GM18520 (cell line): ENCODE data around the gene SMAD2.

Experiments
- ATAC-seq: cut with Tn5 transposase; IDR thresholded peaks from one replicate; pipeline ENCODE4 v1.9.1; 2021; ENCODE audit not compliant: unreplicated experiment

SMAD2 gene

GRCh38 chr18:47898696-47899095 lies 31.8 kb downstream of the SMAD2 start:
- ATAC-seq: no peak

- no peak for ATAC-seq
Observed at GRCh38 chr18:47898055-47898454, 32.4 kb downstream of the SMAD2 start.

DNA sequence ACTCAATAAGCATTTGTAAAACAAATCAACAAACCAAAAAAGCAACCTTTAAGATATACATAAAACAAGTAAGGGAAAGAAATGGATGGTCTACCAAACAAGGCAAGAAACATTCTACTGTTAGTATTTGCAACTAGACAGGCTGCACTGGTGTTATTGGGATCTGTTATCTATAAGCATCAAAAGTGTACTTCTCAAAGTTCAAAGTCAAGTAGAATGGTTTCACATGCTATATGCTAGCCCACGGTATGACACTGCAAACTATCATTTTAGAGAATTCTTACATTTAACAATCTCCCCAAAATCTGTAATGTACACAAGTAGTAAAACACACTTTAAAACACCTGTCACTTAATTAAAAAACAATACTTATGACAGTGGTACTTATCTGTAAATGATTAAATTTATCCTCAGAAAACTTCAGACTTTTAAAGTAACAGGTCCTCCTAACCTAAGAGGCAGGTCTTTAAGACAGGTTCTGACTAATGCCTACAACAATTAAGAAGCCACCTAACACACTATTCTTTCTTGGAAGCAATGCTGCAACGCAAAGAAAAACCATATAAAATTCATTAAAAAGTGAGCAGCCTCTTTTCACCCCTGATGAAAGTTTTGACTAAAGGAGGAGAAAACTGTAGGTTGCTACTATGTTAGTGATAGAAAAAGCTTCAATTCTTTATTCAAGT lies 34.8 kb downstream of the SMAD2 start:
- no peak for ATAC-seq

DNA sequence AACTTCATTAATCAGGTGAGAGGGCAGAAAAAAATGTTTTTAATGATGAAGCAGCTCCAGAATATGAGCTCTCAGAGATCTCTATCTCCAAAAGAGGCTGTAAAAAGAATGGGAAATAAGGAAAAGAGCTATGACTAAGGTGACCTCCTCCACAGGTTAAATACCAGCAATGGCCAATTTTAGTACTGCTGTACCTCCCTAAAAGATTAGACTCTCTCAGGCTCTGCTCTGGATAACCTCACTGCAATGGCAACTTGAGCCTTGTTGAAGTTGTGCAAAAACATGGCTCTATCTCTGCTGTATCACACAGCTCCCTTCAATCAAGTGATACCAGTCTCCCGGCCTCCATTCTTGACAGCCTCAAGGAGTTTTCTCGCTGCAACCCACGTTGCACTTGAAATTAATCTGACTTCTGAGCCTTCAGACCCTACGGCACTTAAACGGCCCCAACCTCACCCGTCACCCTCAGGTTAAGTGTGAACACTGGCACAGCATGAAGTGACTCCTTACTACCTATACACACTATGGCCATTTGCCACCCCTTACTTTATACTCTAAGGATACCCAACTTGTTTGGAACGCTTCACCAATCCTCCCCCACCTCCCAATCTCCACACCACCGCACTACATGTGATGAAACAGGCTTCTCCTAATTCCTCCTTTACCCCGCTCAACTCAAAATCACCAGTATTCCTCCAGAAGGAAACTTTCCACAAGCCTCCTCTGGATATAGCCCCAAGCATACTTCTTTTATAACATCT lies 36.3 kb downstream of the SMAD2 start:
- ATAC-seq: no peak

- ATAC-seq: no peak
Observed at GRCh38 chr18:47893047-47893446, 37.4 kb downstream of the SMAD2 start.

DNA sequence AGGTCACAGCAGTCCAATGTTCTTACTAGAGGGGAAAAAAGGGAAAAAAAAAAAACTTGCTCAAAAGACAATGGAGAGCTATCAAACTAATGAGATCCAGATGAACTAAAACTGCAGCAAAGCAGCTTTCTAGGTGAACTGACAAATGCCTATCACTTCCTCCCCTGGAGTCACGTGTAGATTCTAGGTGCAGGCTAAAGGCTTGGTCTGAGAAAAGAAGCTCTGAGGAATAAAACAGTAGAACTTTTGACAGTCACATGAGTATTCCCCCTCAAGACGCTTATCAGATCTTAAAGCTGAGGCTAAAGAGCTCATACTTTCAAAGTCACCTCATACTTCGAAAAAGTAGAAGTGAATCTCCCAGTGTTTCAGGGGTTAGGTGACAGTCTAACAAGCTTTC lies 42.3 kb downstream of the SMAD2 start:
- no peak for ATAC-seq

- no peak for ATAC-seq
Observed at GRCh38 chr18:47887227-47887626, 43.2 kb downstream of the SMAD2 start.

GRCh38 chr18:47883771-47884413 lies 46.6 kb downstream of the SMAD2 start:
- no peak for ATAC-seq

DNA sequence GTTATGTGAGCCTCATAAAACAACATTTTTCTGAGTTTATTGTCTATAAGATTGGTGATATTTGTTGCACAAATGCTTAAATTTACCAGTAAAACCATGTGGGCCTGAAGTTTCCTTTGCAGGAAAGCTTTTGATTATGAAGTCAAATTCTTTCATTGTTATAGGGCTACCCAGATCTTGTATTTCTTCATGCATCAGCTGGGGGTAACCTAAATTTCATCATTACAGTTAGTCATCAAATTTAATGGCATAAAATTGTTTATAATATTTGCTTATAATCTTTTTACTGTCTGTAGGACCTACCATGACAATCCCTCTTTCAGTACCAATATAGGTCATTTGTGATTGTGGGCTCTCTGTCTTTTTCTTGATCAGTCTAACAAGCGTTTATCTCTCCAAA lies 47.8 kb downstream of the SMAD2 start:
- no peak for ATAC-seq

DNA sequence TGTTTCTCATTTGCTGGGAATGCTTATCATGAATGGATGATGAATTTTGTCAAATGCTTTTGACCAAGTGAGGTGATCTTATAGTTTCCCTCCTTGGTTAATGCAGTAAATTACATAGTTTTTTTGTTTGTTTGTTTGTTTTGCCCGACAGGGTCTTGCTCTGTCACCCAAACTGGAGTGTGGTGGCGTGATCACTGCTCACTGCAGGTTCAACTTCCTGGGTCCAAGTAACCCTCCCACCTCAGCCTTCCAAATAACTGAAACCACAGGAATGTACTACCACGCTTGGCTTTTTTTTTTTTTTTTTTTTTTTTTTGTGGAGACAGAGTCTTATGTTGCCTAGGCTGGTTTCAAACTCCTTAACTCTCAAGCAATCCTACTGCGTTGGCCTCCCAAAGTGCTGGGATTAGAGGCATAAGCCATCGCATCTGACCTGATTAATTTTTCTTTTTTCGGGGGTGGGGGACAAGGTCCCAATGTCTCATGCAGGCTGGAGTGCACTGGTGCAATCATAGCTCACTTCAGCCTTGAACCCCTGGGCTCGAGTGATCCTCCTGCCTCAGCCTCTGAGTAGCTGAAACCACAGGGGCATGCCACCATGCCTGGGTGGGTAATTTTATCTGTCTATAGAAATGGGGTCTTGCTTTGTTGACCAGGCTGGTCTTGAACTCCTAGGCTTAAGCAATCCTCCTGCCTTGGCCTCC lies 48.6 kb downstream of the SMAD2 start:
- ATAC-seq: no peak

- ATAC-seq: no peak
Observed at GRCh38 chr18:47881042-47881441, 49.4 kb downstream of the SMAD2 start.

DNA sequence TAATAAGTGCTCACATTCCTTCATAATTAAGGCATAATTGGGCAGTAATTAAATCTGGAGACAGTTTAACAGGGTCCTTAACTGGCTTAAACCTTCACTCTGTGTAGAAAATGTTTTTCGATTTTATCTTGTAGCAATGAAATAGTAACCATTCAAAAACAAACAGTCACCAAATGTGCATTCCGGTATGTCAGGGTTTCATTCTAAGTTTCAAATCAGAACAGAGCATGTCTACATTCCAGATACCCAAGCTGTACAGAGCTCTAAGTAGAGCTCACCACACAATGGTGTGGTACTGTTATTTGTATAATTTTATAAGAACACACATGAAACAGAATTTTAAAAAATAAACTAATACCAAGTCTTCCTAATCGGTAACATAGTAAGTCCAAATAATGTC lies 52.6 kb downstream of the SMAD2 start:
- no peak for ATAC-seq

DNA sequence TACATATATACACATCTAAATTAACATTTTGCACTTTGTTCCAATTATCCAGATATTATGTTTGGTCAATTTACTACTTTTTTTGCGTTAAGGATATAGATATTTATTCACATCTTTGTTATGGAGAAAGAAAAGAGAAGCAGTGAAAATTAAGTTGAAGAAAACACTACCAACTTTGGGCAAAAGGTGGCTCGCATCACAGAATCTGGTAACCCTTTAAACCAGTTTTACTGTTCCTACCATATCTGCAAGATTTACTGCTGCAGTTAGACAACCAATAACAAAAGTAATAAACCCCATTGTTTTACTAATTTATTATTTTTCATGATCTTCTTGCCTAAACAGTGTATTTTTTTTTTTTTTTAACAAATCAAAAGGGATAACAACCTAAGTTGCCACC lies 53.6 kb downstream of the SMAD2 start:
- no peak for ATAC-seq

DNA sequence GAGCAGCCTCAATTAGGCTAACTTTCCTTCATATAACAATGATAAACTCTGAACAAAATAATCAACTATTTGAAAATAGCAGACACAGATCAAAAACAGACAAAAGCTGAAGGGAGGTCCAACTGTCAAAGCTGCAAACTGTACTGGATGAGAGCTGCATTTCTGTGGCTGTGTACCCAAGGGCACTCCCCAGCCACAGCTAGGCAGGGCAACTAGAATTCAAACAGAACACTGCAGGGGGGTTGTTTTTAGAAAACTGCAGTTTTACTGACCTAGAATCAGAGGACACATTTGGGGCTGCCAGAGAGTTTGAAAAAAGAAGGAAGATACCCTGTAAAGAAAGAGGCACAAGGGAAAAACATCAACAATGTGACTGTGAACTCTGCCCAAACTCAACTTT lies 56.8 kb downstream of the SMAD2 start:
- ATAC-seq: no peak

DNA sequence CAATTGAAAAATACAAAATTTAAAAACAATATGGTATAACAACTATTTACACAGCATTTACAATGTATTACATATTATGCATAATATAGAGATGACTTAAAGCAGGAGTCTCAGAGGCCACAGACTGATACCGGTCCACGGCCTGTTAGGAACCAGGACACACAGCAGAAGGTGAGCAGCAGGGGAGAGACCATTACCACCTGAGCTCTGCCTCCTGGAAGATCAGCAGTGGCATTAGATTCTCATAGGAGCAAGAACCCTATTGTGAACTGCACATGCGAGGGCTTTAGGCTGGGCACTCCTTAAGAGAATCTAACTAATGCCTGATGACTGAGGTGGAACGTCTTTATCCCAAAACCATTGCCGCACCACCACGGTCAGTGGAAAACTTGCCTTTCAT lies 58.0 kb downstream of the SMAD2 start:
- no peak for ATAC-seq

DNA sequence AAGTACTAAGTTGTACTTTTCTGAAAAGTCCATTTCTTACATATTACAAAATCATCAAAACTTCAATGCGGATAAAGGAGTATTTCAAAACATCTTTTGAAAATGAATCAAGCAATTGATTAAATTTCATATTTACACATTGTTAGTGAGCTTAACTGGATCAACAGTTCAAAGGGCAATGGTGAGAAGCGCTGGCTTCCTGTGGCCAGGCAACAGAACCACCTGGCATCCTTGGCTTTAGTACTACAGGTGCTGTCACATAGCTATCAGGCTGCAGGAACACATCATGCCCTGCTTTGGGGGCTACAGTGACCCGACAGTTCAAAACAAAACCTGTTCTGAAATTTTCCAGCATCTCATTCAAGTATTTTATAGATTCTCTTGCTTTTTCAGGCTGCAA lies 59.2 kb downstream of the SMAD2 start:
- ATAC-seq: no peak

- no peak for ATAC-seq
Observed at GRCh38 chr18:47870605-47871004, 59.9 kb downstream of the SMAD2 start.

- no peak for ATAC-seq
Observed at GRCh38 chr18:47868744-47869143, 61.7 kb downstream of the SMAD2 start.

DNA sequence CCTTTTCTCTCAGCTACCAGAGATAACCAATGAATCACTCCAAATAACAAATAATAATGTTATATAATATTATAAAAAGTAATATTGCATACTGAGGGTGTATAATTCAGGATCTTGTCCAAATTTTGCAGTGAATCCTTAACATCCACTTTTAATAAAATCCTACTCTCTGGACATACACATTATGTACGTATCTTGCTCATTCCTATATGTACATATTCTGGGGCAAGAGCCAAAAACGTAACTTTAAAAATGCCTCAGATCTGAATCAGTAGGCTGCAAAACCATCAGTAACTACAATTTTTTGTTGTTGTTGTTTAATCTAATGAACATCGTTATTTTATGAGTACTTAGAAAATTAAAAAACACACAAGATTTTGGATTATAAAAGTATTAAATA lies 65.3 kb downstream of the SMAD2 start:
- no peak for ATAC-seq

DNA sequence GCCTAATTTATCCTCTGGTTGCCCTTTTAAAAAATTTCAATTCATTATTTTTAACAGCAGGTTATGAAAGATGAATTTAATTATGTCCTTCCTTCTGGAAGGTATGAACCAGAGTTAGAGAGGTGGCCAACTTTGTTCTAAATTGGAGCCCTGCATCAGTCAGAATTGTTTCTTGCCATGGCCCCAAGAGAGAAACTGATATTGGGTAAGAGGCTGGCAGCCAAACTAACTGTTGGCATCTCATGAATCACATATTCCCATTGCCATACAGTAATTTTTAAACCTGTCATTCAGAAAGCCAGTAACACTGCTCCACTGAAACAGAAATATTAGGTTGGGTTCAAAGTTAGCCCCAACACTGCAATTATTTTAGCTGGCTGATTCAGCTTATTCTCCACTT lies 67.4 kb downstream of the SMAD2 start:
- ATAC-seq: no peak

DNA sequence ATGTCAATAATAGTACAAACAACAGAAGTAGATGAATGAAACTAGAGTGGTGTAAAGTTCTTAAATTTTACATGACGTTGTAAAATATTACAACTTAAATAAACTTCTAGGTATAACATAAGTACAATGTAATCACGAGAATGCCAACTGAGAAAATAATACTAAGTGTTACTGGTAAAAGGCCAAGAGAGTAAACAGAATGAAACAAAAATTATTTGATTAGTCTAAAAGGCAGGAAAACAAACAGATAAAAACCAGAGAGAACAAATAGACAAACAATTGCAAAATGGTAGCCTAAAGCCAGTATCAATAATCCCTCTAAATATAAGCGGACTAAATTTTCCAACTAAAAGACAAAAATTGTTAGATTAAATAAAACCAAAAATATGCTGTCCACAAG lies 71.9 kb downstream of the SMAD2 start:
- ATAC-seq: no peak

DNA sequence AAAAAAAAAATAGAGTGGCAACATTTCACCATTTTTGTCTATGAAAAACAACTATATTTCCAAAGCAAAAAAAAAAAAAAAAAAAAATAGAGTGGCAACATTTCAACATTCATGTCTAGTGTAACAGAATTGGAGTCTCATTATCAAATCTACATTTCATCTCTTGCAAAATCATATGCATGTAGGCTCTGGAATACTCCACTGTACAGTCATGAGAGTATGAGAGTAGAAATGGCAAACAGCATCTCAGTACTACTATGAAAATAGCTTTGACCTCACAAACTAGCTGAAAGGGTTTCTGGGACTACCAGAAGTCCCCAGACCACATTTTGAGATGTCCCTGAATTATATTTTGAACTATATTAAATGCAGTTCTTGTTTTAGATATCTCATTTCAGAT lies 82.8 kb downstream of the SMAD2 start:
- ATAC-seq: no peak
